GM12878 (cell line): ENCODE results near the gene METRNL. TPM values are rescaled to one million over a fixed set of nuclear protein-coding genes. Genes with fewer than 3 reads are reported as not detected.

Experiments used
- ATAC-seq: fragments of 200-7000 bp; cut with Tn5 transposase; 3 replicates; pipeline ENCODE4 v1.9.1; 2020; ENCODE audit warnings: mild to moderate bottlenecking, moderate library complexity
- BruUV-seq: library from RNA; stranded (reverse); fragments of 400-500 nt; replicated peaks from 2 replicates; lab custom pipeline; 2021; lab: Mats Ljungman, UMichigan
- CTCF ChIA-PET: fragments of 300-600 bp; sonication (Branson Sonifier 250); formaldehyde crosslinking; extraction: SDS; loops from one replicate; lab custom pipeline; 2021; ENCODE audit warnings: inconsistent platforms; lab: Yijun Ruan, JAX
- POLR2A ChIA-PET: fragments of 350-600 bp; formaldehyde crosslinking; extraction: SDS; loops from one replicate; lab custom pipeline; 2021; ENCODE audit warnings: inconsistent platforms; lab: Charles Lee
- RAD21 ChIA-PET: fragments of 300-600 bp; sonication (Branson Sonifier 250); formaldehyde crosslinking; loops from one replicate; lab custom pipeline; 2023; ENCODE audit warnings: antibody characterized with exemption; ENCODE audit not compliant: unreplicated experiment; lab: Charles Lee
- SMC1A ChIA-PET: fragments of 300-600 bp; sonication (Branson Sonifier 250); formaldehyde crosslinking; loops from one replicate; lab custom pipeline; 2023; ENCODE audit not compliant: unreplicated experiment, uncharacterized antibody; lab: Charles Lee
- DNase-seq: peaks from one replicate; pipeline ENCODE4 v3.0.0-alpha.2; 2011; ENCODE audit warnings: low read depth, low spot score
- FAIRE-seq: peaks from 3 replicates; lab custom pipeline; 2011; peaks lifted over from hg19 to GRCh38; lab: Jason Lieb, UNC
- H2AFZ ChIP-seq: 2 replicates; pipeline ENCODE4 v1.6.0; 2011; ENCODE audit warnings: low read depth, low read length, control low read depth; ENCODE audit not compliant: control insufficient read depth
- H3K27ac ChIP-seq: 2 replicates; pipeline ENCODE4 v1.5.1; 2011; ENCODE audit warnings: control low read depth; ENCODE audit not compliant: control insufficient read depth, insufficient read depth
- H3K27me3 ChIP-seq, 2 experiments: replicated peaks in 1 of 2; 2 replicates each; pipeline versions ENCODE4 v1.6.0 to v1.6.1; 2011; ENCODE audit warnings: low read length in 1 of 2; ENCODE audit not compliant: control insufficient read depth in 2 of 2, insufficient read depth in 2 of 2
- H3K36me3 ChIP-seq, 2 experiments: 2 replicates each; pipeline ENCODE4 v1.5.1; 2011; ENCODE audit warnings: low read length in 1 of 2; ENCODE audit not compliant: control insufficient read depth in 2 of 2, insufficient read depth in 2 of 2
- H3K4me1 ChIP-seq: 2 replicates; pipeline ENCODE4 v1.6.1; 2011; ENCODE audit warnings: mild to moderate bottlenecking, low read length, moderate library complexity, mixed read lengths; ENCODE audit not compliant: control insufficient read depth, insufficient read depth
- H3K4me2 ChIP-seq: 2 replicates; pipeline ENCODE4 v1.6.0; 2011; ENCODE audit warnings: control low read depth; ENCODE audit not compliant: control insufficient read depth, insufficient read depth
- H3K4me3 ChIP-seq: fragments of 200-600 bp; sonication (generic); 2 replicates; pipeline ENCODE4 v1.5.1; 2016
- H3K79me2 ChIP-seq: 2 replicates; pipeline ENCODE4 v1.6.0; 2011; ENCODE audit warnings: low read length; ENCODE audit not compliant: control insufficient read depth, insufficient read depth
- H3K9ac ChIP-seq: 2 replicates; pipeline ENCODE4 v1.8.0; 2011; ENCODE audit warnings: low read length, control low read depth, mixed read lengths; ENCODE audit not compliant: control insufficient read depth, insufficient read depth
- H3K9me3 ChIP-seq: replicated peaks from 3 replicates; pipeline ENCODE4 v1.5.1; 2011; ENCODE audit warnings: mild to moderate bottlenecking, low read length; ENCODE audit not compliant: control insufficient read depth, insufficient read depth
- H4K20me1 ChIP-seq: 2 replicates; pipeline ENCODE4 v1.6.0; 2011; ENCODE audit not compliant: control insufficient read depth, insufficient read depth
- BRCA1 ChIP-seq: IDR thresholded peaks from 2 replicates; pipeline ENCODE4 v1.6.1; 2011; ENCODE audit warnings: low read depth, low read length, improper control_type of control experiment
- CBX3 ChIP-seq: fragments of 200-600 bp; sonication (generic); IDR thresholded peaks from 2 replicates; pipeline ENCODE4 v1.6.1; 2016; ENCODE audit warnings: low read depth, borderline replicate concordance
- CREM ChIP-seq: IDR thresholded peaks from 2 replicates; pipeline ENCODE4 v1.6.1; 2014; ENCODE audit warnings: antibody characterized with exemption, low read depth
- ESRRA ChIP-seq: IDR thresholded peaks from 2 replicates; pipeline ENCODE4 v1.6.1; 2012; ENCODE audit warnings: mild to moderate bottlenecking, low read length, improper control_type of control experiment
- FOS ChIP-seq: IDR thresholded peaks from 3 replicates; pipeline ENCODE4 v1.6.1; 2011; ENCODE audit warnings: borderline replicate concordance; ENCODE audit not compliant: insufficient read length; ENCODE audit errors: extremely low read depth
- HDAC2 ChIP-seq: fragments of 200-600 bp; sonication (generic); IDR thresholded peaks from 2 replicates; pipeline ENCODE4 v1.6.1; 2017
- JUND ChIP-seq: IDR thresholded peaks from 2 replicates; pipeline ENCODE4 v1.6.1; 2012; ENCODE audit warnings: low read depth, mild to moderate bottlenecking, low read length, improper control_type of control experiment, moderate library complexity
- MXI1 ChIP-seq: fragments of 150-350 bp; IDR thresholded peaks from 2 replicates; pipeline ENCODE4 v1.6.1; 2011; ENCODE audit warnings: low read depth, mild to moderate bottlenecking, inconsistent platforms, low read length, improper control_type of control experiment
- MYC ChIP-seq: IDR thresholded peaks from 2 replicates; pipeline ENCODE4 v1.6.1; 2011; ENCODE audit warnings: mild to moderate bottlenecking, low read length, moderate library complexity, inconsistent platforms; ENCODE audit not compliant: insufficient read depth, insufficient replicate concordance, insufficient read length, severe bottlenecking
- NBN ChIP-seq: fragments of 450-650 bp; IDR thresholded peaks from 2 replicates; pipeline ENCODE4 v1.6.1; 2016
- NRF1 ChIP-seq: conservative IDR thresholded peaks from 2 replicates; pipeline ENCODE4 v1.6.1; 2011; ENCODE audit warnings: mild to moderate bottlenecking, low read depth, low read length, improper control_type of control experiment
- POLR2AphosphoS2 ChIP-seq: IDR thresholded peaks from 2 replicates; pipeline ENCODE4 v1.6.1; 2011; ENCODE audit warnings: low read depth, mild to moderate bottlenecking, low read length, improper control_type of control experiment, moderate library complexity
- SPI1 ChIP-seq: IDR thresholded peaks from 2 replicates; pipeline ENCODE4 v1.6.1; 2011; ENCODE audit warnings: low read depth, mild to moderate bottlenecking, low read length, moderate library complexity, borderline replicate concordance; ENCODE audit not compliant: insufficient read depth
- STAT1 ChIP-seq: fragments of 450-650 bp; conservative IDR thresholded peaks from 2 replicates; pipeline ENCODE4 v1.6.1; 2014; ENCODE audit warnings: antibody characterized with exemption, mild to moderate bottlenecking
- TBL1XR1 ChIP-seq: IDR thresholded peaks from 2 replicates; pipeline ENCODE4 v1.6.1; 2012; ENCODE audit warnings: low read depth, low read length, improper control_type of control experiment
- WRNIP1 ChIP-seq: IDR thresholded peaks from 2 replicates; pipeline ENCODE4 v1.6.1; 2011; ENCODE audit warnings: low read depth, low read length, improper control_type of control experiment, borderline replicate concordance
- YY1 ChIP-seq: IDR thresholded peaks from 2 replicates; pipeline ENCODE4 v1.6.1; 2011; ENCODE audit warnings: low read depth, mild to moderate bottlenecking, low read length
- ZNF207 ChIP-seq: fragments of 450-650 bp; IDR thresholded peaks from 2 replicates; pipeline ENCODE4 v1.6.1; 2014; ENCODE audit warnings: antibody characterized with exemption, mild to moderate bottlenecking, borderline replicate concordance
- WGBS: methylation state at CpG from one replicate; pipeline ENCODE4 v1.1.6; 2016; ENCODE audit warnings: low lambda C conversion rate; ENCODE audit not compliant: insufficient replicate concordance, insufficient coverage; ENCODE audit errors: missing lambda C conversion rate; 5-methylcytosine and 5-hydroxymethylcytosine counted together
- in situ Hi-C: fragments of 300-500 bp; cut with MboI; formaldehyde crosslinking; loops from 9 replicates; pipeline ENCODE4 v1.14.3; 2018; ENCODE audit warnings: mixed read lengths
- intact Hi-C: fragments of 100-400 bp; cut with micrococcal nuclease; formaldehyde crosslinking; loops from one replicate; pipeline ENCODE4 v1.14.2; 2022; ENCODE audit not compliant: unreplicated experiment
- polyA plus RNA-seq, 11 experiments: library from polyadenylated mRNA; depleted of rRNA in 4 of 11; unstranded in 6 of 11; stranded (reverse) in 5 of 11; fragments of >200 nt; fragmentation: Nextera tagmentation in 4 of 11; fragmentation: Illumina TruSeq in 1 of 11; extraction: Ambion mirVana in 4 of 11; extraction: Trizol in 1 of 11; gene quantifications; 1 replicate in 1 of 11; 2 replicates in 10 of 11; pipeline versions ENCODE4 v1.2.1 to v1.2.3, GENCODE V29; 2011 to 2016; ENCODE audit warnings: inconsistent platforms in 2 of 11, missing spikeins in 2 of 11, low read depth in 1 of 11
- total RNA-seq, 4 experiments: library from RNA; depleted of rRNA in 3 of 4; stranded (reverse); fragments of >200 nt in 3 of 4; fragmentation: Illumina TruSeq in 1 of 4; extraction: Trizol in 1 of 4; gene quantifications; 2 replicates each; pipeline versions ENCODE4 v1.2.1 to v1.2.3, GENCODE V29; 2013 to 2021
- TF ChIP-seq, protein P1 (sequence below): IDR thresholded peaks from 2 replicates; pipeline ENCODE4 v1.6.1; 2011; ENCODE audit warnings: low read depth, low read length, improper control_type of control experiment, borderline replicate concordance
- TF ChIP-seq, protein P2 (sequence below): IDR thresholded peaks from 2 replicates; pipeline ENCODE4 v1.6.1; 2012; ENCODE audit warnings: low read depth, low read length, improper control_type of control experiment

The METRNL gene
- total and polyA plus RNA-seq, 10 of the 15 experiments (the other 5 are each of a cell fraction or from before 2014, with no cell fraction given) = 0.05 to 3.7 (median 0.48) TPM; not detected in 2

DNA sequence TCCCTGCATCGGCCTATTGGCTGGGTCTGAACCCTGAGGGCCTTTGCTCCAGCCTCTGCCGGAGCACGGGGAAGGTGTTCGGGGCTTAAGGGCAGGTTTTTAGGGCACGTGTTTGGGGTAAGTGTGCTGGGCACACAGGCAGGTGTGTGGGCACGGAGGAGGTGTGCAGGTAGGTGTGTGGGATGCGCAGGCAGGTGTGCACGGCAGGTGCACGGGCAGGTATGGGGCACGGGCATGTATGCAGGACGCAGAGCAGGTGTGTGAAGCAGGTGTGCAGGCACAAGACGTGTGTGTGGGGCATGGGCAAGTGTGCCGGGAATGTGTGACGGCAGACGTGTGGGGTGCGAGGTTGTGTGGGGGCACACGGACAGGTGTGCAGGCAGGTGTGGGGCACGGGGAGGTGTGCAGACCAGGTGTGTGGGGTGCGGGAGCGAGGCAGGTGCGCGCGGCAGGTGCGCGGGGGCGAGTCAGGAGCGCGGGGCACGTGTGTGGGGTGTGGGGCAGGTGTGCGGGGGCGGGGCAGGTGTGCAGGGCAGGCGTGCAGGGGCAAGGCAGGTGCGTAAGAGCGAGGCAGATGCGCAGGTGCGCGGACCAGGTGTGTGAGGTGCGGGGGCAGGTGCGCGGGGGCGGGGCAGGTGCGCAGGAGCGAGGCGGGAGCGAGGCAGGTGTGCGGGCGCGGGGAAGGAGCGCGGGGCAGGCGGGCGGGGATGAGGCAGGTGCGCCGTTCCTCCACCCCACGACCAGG lies 28.6 kb upstream of the METRNL start (continued):
- TF ChIP-seq POLR2AphosphoS2 (no peak), JUND (no peak)

DNA sequence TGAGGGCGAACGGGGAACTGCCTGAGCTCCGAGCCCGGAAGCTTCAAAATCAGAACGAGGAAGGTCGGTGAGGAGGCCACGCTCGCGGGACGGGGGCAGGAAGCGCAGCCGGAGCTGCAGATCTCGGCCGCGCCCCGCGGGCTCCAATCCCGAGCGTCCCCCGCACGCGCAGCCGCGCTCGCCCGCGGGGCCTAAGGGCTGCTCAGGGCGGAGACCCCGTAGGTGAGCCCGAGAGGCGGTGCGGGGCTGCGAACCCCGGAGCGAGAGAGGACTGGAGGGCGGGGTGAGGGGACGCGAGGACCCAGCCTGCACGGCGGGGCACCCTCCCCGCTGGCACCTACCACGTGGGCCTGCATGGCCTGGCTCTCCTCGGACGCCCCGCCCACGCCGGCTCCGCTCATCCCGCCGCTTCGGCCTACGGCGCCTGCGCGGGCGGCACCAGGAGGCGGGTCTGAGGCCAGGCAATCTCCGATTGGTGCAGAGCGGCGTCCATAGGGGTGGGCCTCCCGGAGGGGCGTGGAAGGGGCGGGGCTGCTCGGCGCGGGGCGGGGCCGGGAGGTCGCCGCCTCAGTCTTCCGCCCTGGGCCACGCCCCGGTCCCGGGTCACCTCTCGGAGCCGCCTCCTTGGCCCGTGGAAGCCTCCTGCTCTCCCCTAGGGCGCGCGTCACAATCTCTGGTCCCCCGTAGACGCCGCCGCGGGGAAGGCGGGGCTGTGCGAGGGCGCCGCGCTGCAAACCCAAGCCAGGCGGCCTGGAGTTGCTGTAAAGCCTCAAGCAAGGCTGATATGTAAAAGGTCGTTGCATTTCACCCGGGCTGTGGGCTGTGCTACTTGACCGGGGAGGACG lies 27.8 kb upstream of the METRNL start:
- no peaks in the 10 kb centered on the region for H4K20me1 ChIP-seq
- H3K9ac ChIP-seq = peak overlapping the region; percentile 60; the same call in 1 of the 2 replicates
- CTCF ChIA-PET = no interaction called here
- POLR2A ChIA-PET = interaction anchor here (0.7 kb wide), 1 partner anchor 8 kb away, joined by 3 read pairs; no protein-coding TSS in a partner anchor
- H3K79me2 ChIP-seq = no peaks in the 10 kb centered on the region
- BruUV-seq = no TSS peak
- RAD21 ChIA-PET = interaction anchor here (0.8 kb wide), 1 partner anchor 37 kb away, joined by 3 read pairs; no protein-coding TSS in a partner anchor
- no peaks in the 10 kb centered on the region; the same call in none of the 2 replicates for H3K4me1 ChIP-seq
- SMC1A ChIA-PET = no interaction called here
- peak overlapping the region; percentile 95 for H2AFZ ChIP-seq
- H3K4me3 ChIP-seq = peak overlapping the region; percentile 70; the same call in 1 of the 2 replicates
- no peaks in the 10 kb centered on the region for H3K27me3 ChIP-seq
- ATAC-seq (peak; percentile 96), FAIRE-seq (peak; percentile 91), DNase-seq (peak; percentile 87)
- in situ Hi-C loops (no loop called here), intact Hi-C loops (no loop called here)
- peak overlapping the region; percentile 87 for H3K4me2 ChIP-seq
- no peaks in the 10 kb centered on the region for H3K36me3 ChIP-seq
- no peaks in the 10 kb centered on the region; the same call in 2 of the 3 replicates for H3K9me3 ChIP-seq
- peak overlapping the region; percentile 81 for H3K27ac ChIP-seq
- WGBS = under 1% methylated on average over 89 of the region's 95 CpGs
- TF ChIP-seq FOS (no peak), HDAC2 (no peak), CREM (peak; percentile 36; the same call in 1 of the 2 replicates), YY1 (peak; percentile 30; the same call in 1 of the 2 replicates), ZNF207 (peak; percentile 87; the same call in 1 of the 2 replicates), BRCA1 (no peak), TBL1XR1 (no peak; the same call in 1 of the 2 replicates), MYC (peak; percentile 93), WRNIP1 (no peak), STAT1 (no peak), MXI1 (peak; percentile 98), NRF1 (peak; percentile 63), SPI1 (no peak), NBN (no peak), ESRRA (no peak), CBX3 (no peak)
- TF ChIP-seq, protein P1, sequence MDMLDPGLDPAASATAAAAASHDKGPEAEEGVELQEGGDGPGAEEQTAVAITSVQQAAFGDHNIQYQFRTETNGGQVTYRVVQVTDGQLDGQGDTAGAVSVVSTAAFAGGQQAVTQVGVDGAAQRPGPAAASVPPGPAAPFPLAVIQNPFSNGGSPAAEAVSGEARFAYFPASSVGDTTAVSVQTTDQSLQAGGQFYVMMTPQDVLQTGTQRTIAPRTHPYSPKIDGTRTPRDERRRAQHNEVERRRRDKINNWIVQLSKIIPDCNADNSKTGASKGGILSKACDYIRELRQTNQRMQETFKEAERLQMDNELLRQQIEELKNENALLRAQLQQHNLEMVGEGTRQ = peak; percentile 56
- TF ChIP-seq, protein P2, sequence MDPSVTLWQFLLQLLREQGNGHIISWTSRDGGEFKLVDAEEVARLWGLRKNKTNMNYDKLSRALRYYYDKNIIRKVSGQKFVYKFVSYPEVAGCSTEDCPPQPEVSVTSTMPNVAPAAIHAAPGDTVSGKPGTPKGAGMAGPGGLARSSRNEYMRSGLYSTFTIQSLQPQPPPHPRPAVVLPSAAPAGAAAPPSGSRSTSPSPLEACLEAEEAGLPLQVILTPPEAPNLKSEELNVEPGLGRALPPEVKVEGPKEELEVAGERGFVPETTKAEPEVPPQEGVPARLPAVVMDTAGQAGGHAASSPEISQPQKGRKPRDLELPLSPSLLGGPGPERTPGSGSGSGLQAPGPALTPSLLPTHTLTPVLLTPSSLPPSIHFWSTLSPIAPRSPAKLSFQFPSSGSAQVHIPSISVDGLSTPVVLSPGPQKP = no peak
